Measurements from ENCODE around the gene TREML4. TPM values are rescaled to one million over a fixed set of nuclear protein-coding genes. Genes with fewer than 3 reads are reported as not detected.

TREML4 gene
- total RNA-seq, 1 donor = not detected

GRCh38 chr6:41273714-41274113 is 45.6 kb downstream of the TREML4 start:
- H4K20me1 ChIP-seq (ENCODE audit: insufficient read depth, low read length) = no peaks in the 10 kb centered on the region
- no peaks in the 10 kb centered on the region for H3K79me2 ChIP-seq (ENCODE audit: insufficient read depth, low read length)
- H2AFZ ChIP-seq (ENCODE audit: low read length) = no peak overlapping the region
- H3K27ac ChIP-seq (ENCODE audit: low read depth, low read length) = no peak overlapping the region
- no peak for DNase-seq (ENCODE audit: insufficient read length, low spot score, missing footprints)
- peaks cover 4% of the 10 kb centered on the region for H3K27me3 ChIP-seq (ENCODE audit: insufficient read depth, low read length)
- H3K4me3 ChIP-seq (ENCODE audit: insufficient read depth, low read length) = no peak overlapping the region
- H3K36me3 ChIP-seq (ENCODE audit: insufficient read depth, low read length) = no peaks in the 10 kb centered on the region
- no peaks in the 10 kb centered on the region for H3K9me3 ChIP-seq (ENCODE audit: low read depth, low read length)
- H3K4me2 ChIP-seq (ENCODE audit: insufficient read depth, low read length) = no peak overlapping the region
- no peak for TF ChIP-seq CTCF (IDR thresholded peaks at IDR 0.05; ENCODE audit: extremely low read depth, low read depth, low read length)
- H3K4me1 ChIP-seq (ENCODE audit: insufficient read depth, low read length) = no peaks in the 10 kb centered on the region

DNA sequence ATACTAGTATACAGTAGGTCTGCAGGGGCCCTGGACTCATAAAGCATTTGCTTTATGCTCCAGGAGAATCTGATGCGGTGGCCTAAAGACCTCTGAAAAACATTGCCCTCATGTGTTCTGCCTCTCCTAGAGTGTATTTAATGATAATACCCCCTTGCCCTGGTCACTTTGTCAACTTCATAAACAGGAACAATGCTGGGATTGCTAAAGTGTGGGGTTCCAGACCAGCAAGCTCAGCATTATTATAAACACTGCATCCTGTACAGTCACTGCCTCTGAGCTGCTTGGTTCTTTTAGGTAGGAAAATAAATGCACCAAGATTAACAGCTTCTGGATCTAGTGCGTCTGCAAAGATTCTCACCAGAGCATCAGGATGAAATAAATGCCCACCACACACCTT is 46.1 kb downstream of the TREML4 start:
- Histone ChIP-seq H3K79me2 (ENCODE audit: insufficient read depth, low read length) (no peaks in the 10 kb centered on the region), H3K27ac (ENCODE audit: low read depth, low read length) (no peak overlapping the region), H3K9me3 (ENCODE audit: low read depth, low read length) (no peaks in the 10 kb centered on the region), H4K20me1 (ENCODE audit: insufficient read depth, low read length) (no peaks in the 10 kb centered on the region), H3K4me2 (ENCODE audit: insufficient read depth, low read length) (no peak overlapping the region), H3K36me3 (ENCODE audit: insufficient read depth, low read length) (no peaks in the 10 kb centered on the region), H3K4me1 (ENCODE audit: insufficient read depth, low read length) (no peaks in the 10 kb centered on the region), H2AFZ (ENCODE audit: low read length) (no peak overlapping the region), H3K27me3 (ENCODE audit: insufficient read depth, low read length) (peaks cover 4% of the 10 kb centered on the region), H3K4me3 (ENCODE audit: insufficient read depth, low read length) (no peak overlapping the region)
- TF ChIP-seq CTCF (IDR thresholded peaks at IDR 0.05; ENCODE audit: extremely low read depth, low read depth, low read length) = no peak
- DNase-seq (ENCODE audit: insufficient read length, low spot score, missing footprints) = no peak

GRCh38 chr6:41275489-41275888 is 47.3 kb downstream of the TREML4 start:
- DNase-seq (ENCODE audit: insufficient read length, low spot score, missing footprints) = no peak
- no peak overlapping the region for H3K4me3 ChIP-seq (ENCODE audit: insufficient read depth, low read length)
- H2AFZ ChIP-seq (ENCODE audit: low read length) = no peak overlapping the region
- H3K4me1 ChIP-seq (ENCODE audit: insufficient read depth, low read length) = no peaks in the 10 kb centered on the region
- no peaks in the 10 kb centered on the region for H3K9me3 ChIP-seq (ENCODE audit: low read depth, low read length)
- H3K4me2 ChIP-seq (ENCODE audit: insufficient read depth, low read length) = no peak overlapping the region
- H3K27me3 ChIP-seq (ENCODE audit: insufficient read depth, low read length) = peaks cover 4% of the 10 kb centered on the region
- no peaks in the 10 kb centered on the region for H3K79me2 ChIP-seq (ENCODE audit: insufficient read depth, low read length)
- H3K36me3 ChIP-seq (ENCODE audit: insufficient read depth, low read length) = no peaks in the 10 kb centered on the region
- no peaks in the 10 kb centered on the region for H4K20me1 ChIP-seq (ENCODE audit: insufficient read depth, low read length)
- TF ChIP-seq CTCF (IDR thresholded peaks at IDR 0.05; ENCODE audit: extremely low read depth, low read depth, low read length) = no peak
- no peak overlapping the region for H3K27ac ChIP-seq (ENCODE audit: low read depth, low read length)

GRCh38 chr6:41277605-41278004 is 49.5 kb downstream of the TREML4 start:
- H2AFZ ChIP-seq (ENCODE audit: low read length) = no peak overlapping the region
- no peak overlapping the region for H3K4me3 ChIP-seq (ENCODE audit: insufficient read depth, low read length)
- no peaks in the 10 kb centered on the region for H3K36me3 ChIP-seq (ENCODE audit: insufficient read depth, low read length)
- H3K4me2 ChIP-seq (ENCODE audit: insufficient read depth, low read length) = no peak overlapping the region
- H3K79me2 ChIP-seq (ENCODE audit: insufficient read depth, low read length) = no peaks in the 10 kb centered on the region
- H3K27me3 ChIP-seq (ENCODE audit: insufficient read depth, low read length) = peaks cover 4% of the 10 kb centered on the region
- H4K20me1 ChIP-seq (ENCODE audit: insufficient read depth, low read length) = no peaks in the 10 kb centered on the region
- H3K27ac ChIP-seq (ENCODE audit: low read depth, low read length) = no peak overlapping the region
- no peak for TF ChIP-seq CTCF (IDR thresholded peaks at IDR 0.05; ENCODE audit: extremely low read depth, low read depth, low read length)
- no peaks in the 10 kb centered on the region for H3K4me1 ChIP-seq (ENCODE audit: insufficient read depth, low read length)
- no peak for DNase-seq (ENCODE audit: insufficient read length, low spot score, missing footprints)
- H3K9me3 ChIP-seq (ENCODE audit: low read depth, low read length) = no peaks in the 10 kb centered on the region
